Adrenal gland (tissue), 5 donors: Measurements from ENCODE around the gene DOCK1.

Experiments
- POLR2A ChIP-seq, 2 donors: fragments of 450-650 bp; IDR thresholded peaks; one replicate each; pipeline ENCODE4 v1.6.1; 2017; ENCODE audit warnings: antibody characterized with exemption in 2 of 2, mild to moderate bottlenecking in 2 of 2, moderate library complexity in 1 of 2
- TF ChIP-seq, protein P1 (sequence below), 6 experiments: fragments of 450-650 bp in 4 of 6; fragments of 200-600 bp in 2 of 6; sonication (generic) in 1 of 6; IDR thresholded peaks; 1 replicate in 5 of 6; 2 replicates in 1 of 6; pipeline versions ENCODE4 v1.5.1 to v1.8.0; 2016 to 2021; ENCODE audit warnings: antibody characterized with exemption in 6 of 6, mild to moderate bottlenecking in 2 of 6, moderate library complexity in 1 of 6
- donor health status: DM: no; HTN: no; CAD: no.

DNA sequence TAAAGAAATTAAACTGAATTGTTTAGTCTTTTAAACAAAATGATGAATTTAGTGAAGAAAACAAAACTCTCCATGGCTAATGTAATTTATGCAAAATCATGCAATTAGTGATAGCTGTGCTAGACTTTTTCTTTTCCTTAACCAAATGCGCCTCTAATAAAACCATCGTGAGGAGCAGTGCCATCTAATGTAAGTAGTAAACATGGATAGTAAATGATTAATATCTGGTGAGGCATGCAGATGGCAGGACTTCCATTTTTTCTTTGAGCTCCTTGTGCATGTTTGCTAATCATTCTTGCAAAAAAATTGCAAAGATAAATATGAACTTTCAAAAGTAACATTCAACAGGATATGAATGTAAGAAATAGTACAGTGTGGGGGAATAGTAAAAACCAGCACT lies 288.9 kb downstream of the DOCK1 start:
- no peak for TF ChIP-seq POLR2A (IDR thresholded peaks at IDR 0.05)
- TF ChIP-seq, protein P1, sequence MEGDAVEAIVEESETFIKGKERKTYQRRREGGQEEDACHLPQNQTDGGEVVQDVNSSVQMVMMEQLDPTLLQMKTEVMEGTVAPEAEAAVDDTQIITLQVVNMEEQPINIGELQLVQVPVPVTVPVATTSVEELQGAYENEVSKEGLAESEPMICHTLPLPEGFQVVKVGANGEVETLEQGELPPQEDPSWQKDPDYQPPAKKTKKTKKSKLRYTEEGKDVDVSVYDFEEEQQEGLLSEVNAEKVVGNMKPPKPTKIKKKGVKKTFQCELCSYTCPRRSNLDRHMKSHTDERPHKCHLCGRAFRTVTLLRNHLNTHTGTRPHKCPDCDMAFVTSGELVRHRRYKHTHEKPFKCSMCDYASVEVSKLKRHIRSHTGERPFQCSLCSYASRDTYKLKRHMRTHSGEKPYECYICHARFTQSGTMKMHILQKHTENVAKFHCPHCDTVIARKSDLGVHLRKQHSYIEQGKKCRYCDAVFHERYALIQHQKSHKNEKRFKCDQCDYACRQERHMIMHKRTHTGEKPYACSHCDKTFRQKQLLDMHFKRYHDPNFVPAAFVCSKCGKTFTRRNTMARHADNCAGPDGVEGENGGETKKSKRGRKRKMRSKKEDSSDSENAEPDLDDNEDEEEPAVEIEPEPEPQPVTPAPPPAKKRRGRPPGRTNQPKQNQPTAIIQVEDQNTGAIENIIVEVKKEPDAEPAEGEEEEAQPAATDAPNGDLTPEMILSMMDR (IDR thresholded peaks at IDR 0.05) = no peak
